CD14-positive monocyte (primary cell): ENCODE data around the gene DPCD. TPM values are rescaled to one million over a fixed set of nuclear protein-coding genes. Genes with fewer than 3 reads are reported as not detected.

Source experiments
- DNase-seq, 3 donors: peaks; one replicate each; pipeline ENCODE4 v3.0.0-alpha.2; 2011 to 2022
- H2AFZ ChIP-seq: 2 replicates; pipeline ENCODE4 v1.6.0; 2012; ENCODE audit warnings: mild to moderate bottlenecking, low read depth, low read length, inconsistent platforms; ENCODE audit not compliant: insufficient read depth, poor library complexity, severe bottlenecking
- H3K27ac ChIP-seq, 2 donors: 1 replicate in 1 of 2; 2 replicates in 1 of 2; pipeline ENCODE4 v1.5.1; 2012 to 2013; ENCODE audit warnings: low read length in 2 of 2, control low read depth in 1 of 2, inconsistent platforms in 1 of 2, low read depth in 1 of 2, mild to moderate bottlenecking in 1 of 2
- H3K27me3 ChIP-seq, 2 donors: one replicate each; pipeline versions ENCODE4 v1.6.0 to v1.6.1; 2011 to 2013; ENCODE audit warnings: low read length in 2 of 2; ENCODE audit not compliant: control insufficient read depth in 2 of 2, insufficient read depth in 2 of 2
- H3K36me3 ChIP-seq, 2 donors: replicated peaks in 1 of 2; 1 replicate in 1 of 2; 2 replicates in 1 of 2; pipeline versions ENCODE4 v1.5.1 to v1.6.1; 2012 to 2013; ENCODE audit warnings: low read length in 2 of 2, control low read depth in 1 of 2, inconsistent platforms in 1 of 2, mild to moderate bottlenecking in 1 of 2; ENCODE audit not compliant: insufficient read depth in 2 of 2, control insufficient read depth in 1 of 2
- H3K4me1 ChIP-seq, 2 donors: 1 replicate in 1 of 2; 2 replicates in 1 of 2; pipeline versions ENCODE4 v1.5.1 to v1.6.1; 2012 to 2013; ENCODE audit warnings: low read length in 2 of 2, control low read depth in 1 of 2, inconsistent platforms in 1 of 2, mild to moderate bottlenecking in 1 of 2, moderate library complexity in 1 of 2; ENCODE audit not compliant: insufficient read depth in 2 of 2, control insufficient read depth in 1 of 2
- H3K4me2 ChIP-seq: replicated peaks from 2 replicates; pipeline ENCODE3; 2012; ENCODE audit warnings: low read length, moderate library complexity, mild to moderate bottlenecking; ENCODE audit not compliant: poor library complexity, severe bottlenecking; ENCODE audit errors: extremely low read depth
- H3K4me3 ChIP-seq, 3 experiments: fragments of 200-600 bp in 1 of 3; sonication (generic) in 1 of 3; replicated peaks in 1 of 3; 1 replicate in 2 of 3; 2 replicates in 1 of 3; pipeline ENCODE4 v1.5.1; 2011 to 2013; ENCODE audit warnings: low read length in 3 of 3, mild to moderate bottlenecking in 3 of 3, control low read depth in 2 of 3, low read depth in 2 of 3, inconsistent platforms in 1 of 3, moderate library complexity in 1 of 3
- H3K79me2 ChIP-seq: 2 replicates; pipeline ENCODE4 v1.6.0; 2012; ENCODE audit warnings: mild to moderate bottlenecking, control low read depth, inconsistent platforms, low read length, moderate library complexity; ENCODE audit not compliant: insufficient read depth
- H3K9ac ChIP-seq: 2 replicates; pipeline ENCODE4 v1.6.0; 2017; ENCODE audit warnings: low read length, mild to moderate bottlenecking; ENCODE audit not compliant: insufficient read depth, poor library complexity, severe bottlenecking
- H3K9me3 ChIP-seq, 2 donors: replicated peaks in 1 of 2; 1 replicate in 1 of 2; 2 replicates in 1 of 2; pipeline versions ENCODE4 v1.5.1 to v1.6.1; 2012 to 2013; ENCODE audit warnings: low read length in 2 of 2, control low read depth in 1 of 2; ENCODE audit not compliant: control insufficient read depth in 1 of 2, insufficient read depth in 1 of 2
- H4K20me1 ChIP-seq: 2 replicates; pipeline ENCODE4 v1.6.0; 2012; ENCODE audit warnings: mild to moderate bottlenecking, low read length, control low read depth, moderate library complexity; ENCODE audit not compliant: insufficient read depth
- H3K27ac Mint-ChIP-seq, 7 donors: one replicate each; pipeline ENCODE4 v1.8.0; 2020; ENCODE audit warnings: mild to moderate bottlenecking in 7 of 7, mixed read lengths in 7 of 7, moderate library complexity in 6 of 7, inconsistent platforms in 2 of 7
- H3K27me3 Mint-ChIP-seq, 3 donors: one replicate each; pipeline ENCODE4 v1.8.0; 2021 to 2022; ENCODE audit warnings: low read depth in 3 of 3, mild to moderate bottlenecking in 3 of 3, mixed read lengths in 3 of 3, moderate library complexity in 3 of 3, inconsistent platforms in 1 of 3
- H3K36me3 Mint-ChIP-seq, 2 donors: one replicate each; pipeline ENCODE4 v1.8.0; 2020; ENCODE audit warnings: mixed read lengths in 2 of 2, inconsistent platforms in 1 of 2, mild to moderate bottlenecking in 1 of 2
- H3K4me1 Mint-ChIP-seq: one replicate; pipeline ENCODE4 v1.8.0; 2020; ENCODE audit warnings: mild to moderate bottlenecking, mixed read lengths
- H3K4me3 Mint-ChIP-seq, 2 donors: one replicate each; pipeline ENCODE4 v1.8.0; 2020; ENCODE audit warnings: mild to moderate bottlenecking in 2 of 2, mixed read lengths in 2 of 2, moderate library complexity in 1 of 2
- H3K9me3 Mint-ChIP-seq, 7 donors: one replicate each; pipeline ENCODE4 v1.8.0; 2020 to 2022; ENCODE audit warnings: mixed read lengths in 7 of 7, mild to moderate bottlenecking in 6 of 7, moderate library complexity in 6 of 7, inconsistent platforms in 2 of 7
- WGBS: methylation state at CpG from one replicate; pipeline ENCODE4 v1.1.5; 2013; ENCODE audit warnings: missing lambda C conversion rate; ENCODE audit not compliant: insufficient coverage; 5-methylcytosine and 5-hydroxymethylcytosine counted together
- intact Hi-C, 2 donors: fragments of 100-400 bp; cut with micrococcal nuclease; formaldehyde crosslinking; loops; one replicate each; pipeline versions ENCODE4 v1.15.0 to v1.15.1; 2023
- polyA plus RNA-seq, 3 donors: library from polyadenylated mRNA; depleted of rRNA in 1 of 3; unstranded in 2 of 3; stranded (reverse) in 1 of 3; fragments of 300-500 nt in 2 of 3; fragments of >200 nt in 1 of 3; fragmentation: Illumina TruSeq in 2 of 3; gene quantifications; 1 replicate in 2 of 3; 2 replicates in 1 of 3; pipeline ENCODE4 v1.2.3, GENCODE V29; 2012 to 2021
- TF ChIP-seq, protein P1 (sequence below): fragments of 200-600 bp; IDR thresholded peaks from one replicate; pipeline ENCODE4 v1.8.0; 2022; ENCODE audit warnings: antibody characterized with exemption, mild to moderate bottlenecking

Gene DPCD
- polyA plus RNA-seq, 3 donors = 8.6 to 17.0 (median 9.0) TPM

DNA sequence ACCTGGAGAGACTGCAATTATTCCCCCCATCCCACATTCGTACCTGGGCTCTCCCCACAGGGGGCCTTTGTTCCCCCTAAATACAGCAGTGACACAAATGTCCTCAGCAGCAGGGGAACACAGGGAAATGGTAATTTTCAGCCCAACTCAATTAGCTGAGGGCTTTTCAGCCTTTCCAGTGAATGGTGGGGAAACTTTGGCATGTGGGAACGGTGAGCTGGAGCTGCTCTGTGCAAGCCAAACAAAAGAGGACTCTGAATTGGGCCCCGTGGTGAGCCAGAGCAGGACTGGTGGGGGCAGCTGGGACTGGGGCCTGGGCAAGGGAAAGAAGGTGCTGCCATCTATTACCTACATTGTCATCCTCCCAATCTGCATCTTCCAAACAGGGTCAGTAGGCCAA is 55.9 kb downstream of the DPCD start:
- Mint-ChIP-seq H3K27me3 (no peaks in the 10 kb centered on the region), H3K36me3 (peaks cover 56 to 59% of the 10 kb centered on the region in 2 donors)
- TF ChIP-seq, protein P1, sequence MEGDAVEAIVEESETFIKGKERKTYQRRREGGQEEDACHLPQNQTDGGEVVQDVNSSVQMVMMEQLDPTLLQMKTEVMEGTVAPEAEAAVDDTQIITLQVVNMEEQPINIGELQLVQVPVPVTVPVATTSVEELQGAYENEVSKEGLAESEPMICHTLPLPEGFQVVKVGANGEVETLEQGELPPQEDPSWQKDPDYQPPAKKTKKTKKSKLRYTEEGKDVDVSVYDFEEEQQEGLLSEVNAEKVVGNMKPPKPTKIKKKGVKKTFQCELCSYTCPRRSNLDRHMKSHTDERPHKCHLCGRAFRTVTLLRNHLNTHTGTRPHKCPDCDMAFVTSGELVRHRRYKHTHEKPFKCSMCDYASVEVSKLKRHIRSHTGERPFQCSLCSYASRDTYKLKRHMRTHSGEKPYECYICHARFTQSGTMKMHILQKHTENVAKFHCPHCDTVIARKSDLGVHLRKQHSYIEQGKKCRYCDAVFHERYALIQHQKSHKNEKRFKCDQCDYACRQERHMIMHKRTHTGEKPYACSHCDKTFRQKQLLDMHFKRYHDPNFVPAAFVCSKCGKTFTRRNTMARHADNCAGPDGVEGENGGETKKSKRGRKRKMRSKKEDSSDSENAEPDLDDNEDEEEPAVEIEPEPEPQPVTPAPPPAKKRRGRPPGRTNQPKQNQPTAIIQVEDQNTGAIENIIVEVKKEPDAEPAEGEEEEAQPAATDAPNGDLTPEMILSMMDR = no peak

DNA sequence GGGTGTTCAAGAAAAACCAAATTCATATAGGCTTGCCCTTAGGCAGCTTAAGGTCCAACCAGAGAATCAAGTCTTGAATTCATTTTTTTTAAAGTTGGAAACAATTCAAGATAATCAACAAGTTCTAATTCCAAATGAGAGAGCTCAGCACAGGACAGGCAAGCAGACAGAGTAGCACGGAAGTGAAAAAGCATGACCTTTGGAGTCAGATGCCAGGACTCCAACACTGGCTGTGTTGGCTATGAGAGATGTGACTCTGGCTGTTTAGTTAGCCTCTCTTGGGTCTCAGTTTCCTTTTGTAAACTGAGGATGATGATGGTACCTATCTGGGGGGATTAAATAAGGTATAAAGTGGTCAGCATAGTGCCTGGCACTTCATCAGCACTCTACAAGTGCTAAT is 57.5 kb downstream of the DPCD start:
- no peaks in the 10 kb centered on the region for H3K4me1 ChIP-seq
- peaks cover 0 to 2% (median 0%) of the 10 kb centered on the region in 3 donors for H3K27me3 Mint-ChIP-seq
- TF ChIP-seq, protein P1 = no peak
- H3K4me1 Mint-ChIP-seq = no peaks in the 10 kb centered on the region
- peaks cover 24% of the 10 kb centered on the region for H4K20me1 ChIP-seq
- DNase-seq = no peak
- H3K4me2 ChIP-seq = no peak overlapping the region
- H3K27me3 ChIP-seq = no peaks in the 10 kb centered on the region
- H3K9ac ChIP-seq = no peak overlapping the region
- peak overlapping the region in 1 of 7 donors; percentile 12 for H3K27ac Mint-ChIP-seq
- no peaks in the 10 kb centered on the region for H3K79me2 ChIP-seq
- H3K9me3 Mint-ChIP-seq = no peaks in the 10 kb centered on the region
- no peak overlapping the region for H2AFZ ChIP-seq
- peaks cover 60 to 62% of the 10 kb centered on the region in 2 donors for H3K36me3 Mint-ChIP-seq
- WGBS = no CpG with 5 or more reads among the region's 1 CpG
- H3K27ac ChIP-seq = no peak overlapping the region
- no peak overlapping the region for H3K4me3 ChIP-seq
- intact Hi-C loops = no loop called here
- H3K4me3 Mint-ChIP-seq = no peak overlapping the region
- H3K36me3 ChIP-seq = peaks cover 31 to 83% of the 10 kb centered on the region in 2 donors
- H3K9me3 ChIP-seq = no peaks in the 10 kb centered on the region

More for the DNA sequence above, 55.9 kb downstream of the DPCD start:
- Histone ChIP-seq H4K20me1 (peaks cover 20% of the 10 kb centered on the region), H2AFZ (no peak overlapping the region), H3K9me3 (no peaks in the 10 kb centered on the region), H3K4me3 (no peak overlapping the region), H3K27me3 (no peaks in the 10 kb centered on the region), H3K27ac (no peak overlapping the region), H3K4me2 (no peak overlapping the region), H3K79me2 (no peaks in the 10 kb centered on the region), H3K4me1 (no peaks in the 10 kb centered on the region), H3K36me3 (peaks cover 26 to 79% of the 10 kb centered on the region in 2 donors), H3K9ac (no peak overlapping the region)
- no peak overlapping the region for H3K4me3 Mint-ChIP-seq
- DNase-seq = no peak
- H3K27ac Mint-ChIP-seq = no peak overlapping the region
- no peaks in the 10 kb centered on the region for H3K9me3 Mint-ChIP-seq
- WGBS = 100% methylated on average over 1 of the region's 3 CpGs
- intact Hi-C loops = no loop called here
- no peaks in the 10 kb centered on the region for H3K4me1 Mint-ChIP-seq
